B cell (primary cell): Measurements from ENCODE around the gene KIR2DL4. TPM values are rescaled to one million over a fixed set of nuclear protein-coding genes. Genes with fewer than 3 reads are reported as not detected.
"Not testable (repeated sequence)": the region's sequence is repeated elsewhere in the genome, so short reads cannot be mapped to it uniquely, and the experiment has no call there.

Source experiments
- ATAC-seq: fragments of 200-7000 bp; cut with Tn5 transposase; one replicate; pipeline ENCODE4 v1.10.0; 2021; ENCODE audit warnings: low read depth, mild to moderate bottlenecking, moderate number of reproducible peaks, moderate library complexity
- CTCF ChIA-PET: fragments of 350-600 bp; sonication (Branson Sonifier 250); formaldehyde crosslinking; loops from one replicate; lab custom pipeline; 2021; ENCODE audit warnings: antibody characterized with exemption, inconsistent platforms; lab: Charles Lee
- POLR2A ChIA-PET: fragments of 350-600 bp; sonication (Branson Sonifier 250); formaldehyde crosslinking; loops from one replicate; lab custom pipeline; 2021; ENCODE audit warnings: antibody characterized with exemption; lab: Charles Lee
- DNase-seq: peaks from one replicate; pipeline ENCODE4 v3.0.0; 2013
- H2AFZ ChIP-seq: 2 replicates; pipeline ENCODE4 v1.6.1; 2012; ENCODE audit warnings: mild to moderate bottlenecking, low read depth, low read length; ENCODE audit not compliant: insufficient read depth, poor library complexity, severe bottlenecking
- H3K27ac ChIP-seq, 2 donors: 1 replicate in 1 of 2; 2 replicates in 1 of 2; pipeline ENCODE4 v1.5.1; 2012 to 2013; ENCODE audit warnings: low read length in 2 of 2, mild to moderate bottlenecking in 2 of 2, moderate library complexity in 1 of 2
- H3K27me3 ChIP-seq, 4 experiments: fragments of 200-600 bp in 1 of 4; sonication (generic) in 1 of 4; replicated peaks in 1 of 4; 1 replicate in 2 of 4; 2 replicates in 2 of 4; pipeline versions ENCODE4 v1.6.1 to v1.7.0; 2013 to 2016; ENCODE audit warnings: low read length in 3 of 4, mild to moderate bottlenecking in 2 of 4, mixed read lengths in 1 of 4, moderate library complexity in 1 of 4; ENCODE audit not compliant: insufficient read depth in 4 of 4, control insufficient read depth in 3 of 4; ENCODE audit errors: control extremely low read depth in 1 of 4
- H3K36me3 ChIP-seq, 2 experiments: replicated peaks in 1 of 2; 1 replicate in 1 of 2; 2 replicates in 1 of 2; pipeline versions ENCODE4 v1.6.1 to v1.7.1; 2013; ENCODE audit warnings: low read length in 1 of 2; ENCODE audit not compliant: insufficient read depth in 2 of 2, control insufficient read depth in 1 of 2; ENCODE audit errors: control extremely low read depth in 1 of 2, extremely low read depth in 1 of 2
- H3K4me1 ChIP-seq, 2 donors: fragments of 200-600 bp in 1 of 2; sonication (generic) in 1 of 2; 1 replicate in 1 of 2; 2 replicates in 1 of 2; pipeline versions ENCODE4 v1.5.1 to v1.6.1; 2013 to 2017; ENCODE audit warnings: low read length in 2 of 2; ENCODE audit not compliant: control insufficient read depth in 2 of 2, insufficient read depth in 2 of 2
- H3K4me2 ChIP-seq: replicated peaks from 2 replicates; pipeline ENCODE3; 2012; ENCODE audit warnings: mild to moderate bottlenecking, low read depth, low read length; ENCODE audit not compliant: poor library complexity, severe bottlenecking
- H3K4me3 ChIP-seq, 5 experiments: fragments of 200-600 bp in 1 of 5; sonication (generic) in 1 of 5; 1 replicate in 3 of 5; 2 replicates in 2 of 5; pipeline versions ENCODE4 v1.5.1 to v1.7.0; 2011 to 2016; ENCODE audit warnings: low read length in 4 of 5, mild to moderate bottlenecking in 4 of 5, low read depth in 2 of 5, control low read depth in 1 of 5, moderate library complexity in 1 of 5; ENCODE audit not compliant: insufficient read depth in 1 of 5; ENCODE audit errors: control extremely low read depth in 1 of 5, extremely low read depth in 1 of 5
- H3K79me2 ChIP-seq: fragments of 200-600 bp; sonication (generic); one replicate; pipeline ENCODE4 v1.6.0; 2016; ENCODE audit warnings: low read length; ENCODE audit not compliant: control insufficient read depth, insufficient read depth
- H3K9ac ChIP-seq: fragments of 200-600 bp; sonication (generic); 2 replicates; pipeline ENCODE4 v1.6.1; 2017; ENCODE audit warnings: mild to moderate bottlenecking, low read length, moderate library complexity
- H3K9me3 ChIP-seq, 3 donors: one replicate each; pipeline versions ENCODE4 v1.6.1 to v1.7.1; 2013; ENCODE audit warnings: low read length in 2 of 3; ENCODE audit not compliant: control insufficient read depth in 2 of 3, insufficient read depth in 1 of 3; ENCODE audit errors: control extremely low read depth in 1 of 3
- H4K20me1 ChIP-seq: 2 replicates; pipeline ENCODE4 v1.6.0; 2012; ENCODE audit warnings: mild to moderate bottlenecking, low read length; ENCODE audit not compliant: insufficient read depth, control insufficient read depth, poor library complexity, severe bottlenecking
- H3K27ac Mint-ChIP-seq: one replicate; pipeline ENCODE4 v1.8.0; 2021; ENCODE audit warnings: mixed read lengths
- H3K27me3 Mint-ChIP-seq: one replicate; pipeline ENCODE4 v1.8.0; 2021; ENCODE audit warnings: mixed read lengths
- H3K4me1 Mint-ChIP-seq: one replicate; pipeline ENCODE4 v1.8.0; 2021; ENCODE audit warnings: mixed read lengths
- H3K4me3 Mint-ChIP-seq: one replicate; pipeline ENCODE4 v1.8.0; 2021; ENCODE audit warnings: mixed read lengths
- H3K9me3 Mint-ChIP-seq: one replicate; pipeline ENCODE4 v1.8.0; 2022; ENCODE audit warnings: mixed read lengths; ENCODE audit not compliant: insufficient read depth
- WGBS: methylation state at CpG from one replicate; pipeline ENCODE4 v1.1.5; 2013; ENCODE audit warnings: missing lambda C conversion rate; ENCODE audit not compliant: insufficient coverage; 5-methylcytosine and 5-hydroxymethylcytosine counted together
- intact Hi-C: fragments of 100-400 bp; cut with micrococcal nuclease; formaldehyde crosslinking; loops from one replicate; pipeline ENCODE4 v1.10.0; 2022
- polyA plus RNA-seq: library from polyadenylated mRNA; depleted of rRNA; stranded (reverse); fragments of >200 nt; gene quantifications from 2 replicates; pipeline ENCODE4 v1.2.3, GENCODE V29; 2012
- total RNA-seq, 2 donors: library from RNA; stranded (reverse); fragments of 120-200 nt in 1 of 2; gene quantifications; 1 replicate in 1 of 2; 2 replicates in 1 of 2; pipeline versions ENCODE4 v1.2.3 to v1.2.4, GENCODE V29; 2013 to 2022

KIR2DL4 gene
- total and polyA plus RNA-seq, 2 donors (not counting 1 experiment from before 2014, with no cell fraction given) = not detected

DNA sequence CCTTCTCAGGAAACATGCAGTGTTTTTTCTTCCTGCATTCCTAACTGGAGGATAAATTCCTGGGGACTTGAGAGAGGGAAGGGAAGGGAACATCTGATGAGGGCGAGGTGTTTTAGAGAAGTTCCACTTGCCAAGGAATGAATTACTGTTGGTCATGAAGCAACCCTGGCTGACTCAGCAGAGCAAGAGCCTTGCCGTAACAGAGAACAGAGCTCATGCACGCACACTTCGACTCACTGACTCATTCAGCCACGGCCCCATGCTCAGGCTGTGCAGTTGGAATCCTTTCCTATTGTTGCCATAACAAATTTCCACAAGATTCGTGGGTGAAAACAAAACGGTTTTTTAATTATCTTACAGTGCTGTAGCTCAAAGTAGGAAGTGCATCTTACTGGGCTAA lies 21.9 kb downstream of the KIR2DL4 start:
- H3K4me1 Mint-ChIP-seq, intact Hi-C loops, H3K4me3 ChIP-seq, H3K9me3 ChIP-seq, H3K27me3 ChIP-seq, H3K79me2 ChIP-seq, H3K36me3 ChIP-seq, H4K20me1 ChIP-seq, CTCF ChIA-PET, H3K4me1 ChIP-seq, H2AFZ ChIP-seq, DNase-seq, H3K9me3 Mint-ChIP-seq, ATAC-seq, H3K4me2 ChIP-seq, POLR2A ChIA-PET, H3K27ac Mint-ChIP-seq, H3K9ac ChIP-seq, H3K27ac ChIP-seq, H3K4me3 Mint-ChIP-seq: not testable (repeated sequence)
- peaks cover 14% of the 10 kb centered on the region for H3K27me3 Mint-ChIP-seq
- 40% methylated on average over 4 of the region's 7 CpGs for WGBS

DNA sequence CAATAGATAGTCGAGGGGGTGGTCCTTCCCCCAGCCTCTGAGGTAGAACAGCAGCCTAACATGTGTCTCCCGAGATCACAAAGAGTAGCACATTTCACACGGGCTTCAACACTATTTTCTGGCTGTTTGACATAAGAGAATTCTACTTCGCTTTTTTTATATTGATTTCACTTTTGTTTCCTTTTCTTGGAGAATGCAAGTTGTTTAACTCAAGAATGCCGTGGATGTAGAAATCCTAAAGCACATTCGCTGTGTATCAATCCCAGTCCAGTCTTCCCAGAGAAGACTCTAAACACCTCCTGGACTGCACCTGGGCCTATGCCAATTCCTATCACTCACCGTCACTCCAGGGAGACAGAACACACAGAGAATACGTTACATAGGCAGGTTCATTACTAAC lies 24.7 kb downstream of the KIR2DL4 start:
- H3K9me3 ChIP-seq, H3K4me1 ChIP-seq, H3K27ac Mint-ChIP-seq, POLR2A ChIA-PET, H3K4me2 ChIP-seq, DNase-seq, H3K4me3 Mint-ChIP-seq, H3K4me3 ChIP-seq, H3K9me3 Mint-ChIP-seq, H3K36me3 ChIP-seq, H3K79me2 ChIP-seq, ATAC-seq, H2AFZ ChIP-seq, H3K4me1 Mint-ChIP-seq, H3K9ac ChIP-seq, H4K20me1 ChIP-seq, H3K27me3 ChIP-seq, intact Hi-C loops, H3K27ac ChIP-seq, CTCF ChIA-PET: not testable (repeated sequence)
- WGBS = 100% methylated on average over 1 of the region's 8 CpGs
- H3K27me3 Mint-ChIP-seq = peaks cover 14% of the 10 kb centered on the region

DNA sequence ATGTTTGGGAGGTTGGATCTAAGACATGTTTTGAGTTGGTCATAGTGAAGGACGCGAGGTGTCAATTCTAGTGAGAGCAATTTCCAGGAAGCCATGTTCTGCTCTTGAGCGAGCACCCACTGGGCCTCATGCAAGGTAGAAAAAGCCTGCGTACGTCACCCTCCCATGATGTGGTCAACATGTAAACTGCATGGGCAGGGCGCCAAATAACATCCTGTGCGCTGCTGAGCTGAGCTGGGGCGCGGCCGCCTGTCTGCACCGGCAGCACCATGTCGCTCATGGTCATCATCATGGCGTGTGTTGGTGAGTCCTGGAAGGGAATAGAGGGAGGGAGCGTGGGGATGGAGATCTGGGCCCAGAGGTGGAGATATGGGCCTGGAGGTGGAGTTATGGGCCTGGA lies 29.1 kb downstream of the KIR2DL4 start, which contains the start of gene KIR2DS4:
TSS of gene KIR2DS4 (plus strand) at position 181 of the 400 bp plus-strand sequence.
- H3K9ac ChIP-seq, H3K4me1 ChIP-seq, H3K27ac Mint-ChIP-seq, CTCF ChIA-PET, H3K27me3 Mint-ChIP-seq, H3K36me3 ChIP-seq, H3K27ac ChIP-seq, H3K4me3 Mint-ChIP-seq, intact Hi-C loops, H4K20me1 ChIP-seq, H3K79me2 ChIP-seq, H3K27me3 ChIP-seq, H3K4me1 Mint-ChIP-seq, H3K4me3 ChIP-seq, H3K4me2 ChIP-seq, DNase-seq, POLR2A ChIA-PET, H2AFZ ChIP-seq, H3K9me3 Mint-ChIP-seq, ATAC-seq, H3K9me3 ChIP-seq: not testable (repeated sequence)
- WGBS = 89% methylated on average over 9 of the region's 14 CpGs

DNA sequence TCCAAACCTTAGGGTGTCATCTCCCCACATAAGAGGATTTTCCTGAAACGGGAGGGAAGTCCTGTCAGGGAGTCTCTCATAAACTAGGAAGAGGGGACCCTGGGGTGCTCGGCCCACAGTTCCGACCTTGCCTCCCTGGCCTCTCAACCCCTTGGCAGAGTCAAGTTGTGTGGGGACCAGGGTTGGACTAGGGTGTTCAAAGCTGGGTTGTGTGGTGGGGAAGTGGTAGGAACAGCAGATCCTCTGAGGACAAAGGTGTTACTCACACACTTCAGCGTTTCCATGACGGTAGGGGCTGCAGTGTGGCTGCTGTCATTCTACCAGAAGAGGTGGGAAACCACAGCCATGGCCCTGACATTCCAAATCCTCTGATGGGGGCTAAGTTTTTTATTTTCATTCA lies 31.7 kb downstream of the KIR2DL4 start:
- H3K9me3 ChIP-seq, H2AFZ ChIP-seq, H3K9me3 Mint-ChIP-seq, H3K4me1 Mint-ChIP-seq, H3K79me2 ChIP-seq, H3K27ac Mint-ChIP-seq, H3K4me3 ChIP-seq, H3K27me3 ChIP-seq, H3K36me3 ChIP-seq, H3K27ac ChIP-seq, H3K9ac ChIP-seq, H3K4me1 ChIP-seq, DNase-seq, H3K27me3 Mint-ChIP-seq, ATAC-seq, H3K4me2 ChIP-seq, POLR2A ChIA-PET, H3K4me3 Mint-ChIP-seq, H4K20me1 ChIP-seq, CTCF ChIA-PET, intact Hi-C loops: not testable (repeated sequence)
- WGBS = no CpG with 5 or more reads among the region's 5 CpGs
